Skeletal muscle tissue (tissue), 4 donors: ENCODE measurements around the gene DCAF4. TPM values are rescaled to one million over a fixed set of nuclear protein-coding genes. Genes with fewer than 3 reads are reported as not detected.
A peak's percentile ranks its signal among the peaks of the same experiment; 100 is the strongest.

Source experiments
- H3K27ac ChIP-seq: one replicate; pipeline ENCODE4 v1.7.0; 2013; ENCODE audit warnings: mild to moderate bottlenecking, low read depth, low read length, inconsistent platforms
- H3K27me3 ChIP-seq, 3 donors: one replicate each; pipeline ENCODE4 v1.7.0; 2013; ENCODE audit warnings: low read length in 3 of 3; ENCODE audit not compliant: control insufficient read depth in 3 of 3, insufficient read depth in 3 of 3
- H3K36me3 ChIP-seq, 3 donors: one replicate each; pipeline ENCODE4 v1.7.0; 2013; ENCODE audit warnings: low read length in 3 of 3; ENCODE audit not compliant: control insufficient read depth in 3 of 3, insufficient read depth in 3 of 3
- H3K4me1 ChIP-seq, 3 donors: one replicate each; pipeline ENCODE4 v1.7.0; 2013; ENCODE audit warnings: low read length in 3 of 3, mild to moderate bottlenecking in 3 of 3; ENCODE audit not compliant: control insufficient read depth in 3 of 3, insufficient read depth in 3 of 3
- H3K4me3 ChIP-seq, 3 donors: one replicate each; pipeline ENCODE4 v1.7.0; 2013; ENCODE audit warnings: low read length in 3 of 3
- H3K9ac ChIP-seq, 3 donors: one replicate each; pipeline ENCODE4 v1.7.0; 2013; ENCODE audit warnings: low read length in 3 of 3, mild to moderate bottlenecking in 3 of 3, moderate library complexity in 2 of 3, low read depth in 1 of 3
- H3K9me3 ChIP-seq, 3 donors: one replicate each; pipeline ENCODE4 v1.7.0; 2013; ENCODE audit warnings: low read length in 3 of 3; ENCODE audit not compliant: control insufficient read depth in 3 of 3
- total RNA-seq: library from RNA; depleted of rRNA; stranded (reverse); fragments of >200 nt; gene quantifications from one replicate; pipeline ENCODE4 v1.2.3, GENCODE V29; 2014
- donor health status: Osteomylitis.

Gene DCAF4
- total RNA-seq, result 11.5 TPM

DNA sequence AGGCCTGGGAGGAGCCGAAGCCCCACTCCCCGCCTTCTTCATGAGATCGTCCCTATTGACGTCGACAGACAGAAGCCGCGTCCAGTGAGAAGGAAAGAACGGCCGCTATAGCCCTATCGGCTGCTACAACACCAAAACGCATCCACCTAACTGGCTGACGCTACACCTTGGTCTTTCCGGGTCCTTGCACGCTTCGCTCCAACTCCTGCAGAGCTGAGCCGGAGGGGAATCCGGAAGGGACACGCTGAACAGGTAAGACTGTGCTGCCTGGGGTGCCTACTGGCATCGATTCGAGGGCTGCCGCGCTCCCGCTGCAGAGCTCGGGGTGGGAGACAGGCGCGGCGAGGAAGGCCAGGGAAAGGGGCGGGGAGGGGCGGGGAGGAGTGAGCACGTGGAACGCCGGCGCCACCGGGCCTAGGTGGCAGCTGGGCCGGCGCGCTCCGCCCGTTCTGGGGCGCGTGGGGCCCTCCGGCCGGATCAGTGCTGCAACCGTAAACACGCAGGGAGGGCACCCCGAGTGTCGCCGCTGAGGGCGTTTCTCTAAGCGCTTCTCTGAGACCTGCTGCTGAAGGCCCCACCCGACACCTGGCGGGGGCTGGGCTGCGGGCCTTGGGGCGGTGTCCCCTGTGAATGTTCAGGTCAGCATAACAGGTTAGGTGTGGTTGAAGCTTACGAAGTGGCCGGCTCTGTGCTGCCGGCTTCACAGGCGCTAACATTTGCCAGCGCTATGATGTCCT is at the start of gene DCAF4:
Gene DCAF4 (plus strand): TSS at position 173 of the 737 bp plus-strand sequence. CDS start 11,515 bp downstream, outside the sequence.
- peak within 1 kb of the TSS; percentile 74 to 91 (median 78) for H3K9ac ChIP-seq
- H3K27ac ChIP-seq, result peak within 1 kb of the TSS; percentile 7

DNA sequence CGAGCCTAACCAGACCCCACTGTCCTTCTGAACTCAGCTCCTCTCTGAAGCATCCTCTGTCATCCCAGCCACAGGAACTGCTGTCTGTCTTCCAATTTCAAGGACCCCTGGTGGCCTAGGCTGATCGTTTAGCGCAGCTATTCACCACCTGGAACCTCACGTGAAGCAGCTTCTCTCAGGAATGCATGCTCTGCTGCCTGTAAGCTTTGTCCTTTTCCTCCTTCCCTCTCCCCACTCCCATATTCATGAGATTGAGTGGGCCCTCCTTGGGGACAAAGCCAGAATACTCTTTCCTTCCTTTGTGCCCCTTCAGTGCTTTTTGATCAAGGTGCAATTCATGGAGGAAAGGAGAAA is 49.6 kb upstream of the DCAF4 start:
- peaks cover 13 to 31% (median 17%) of the 10 kb centered on the region in 3 donors for H3K4me1 ChIP-seq

More for the DNA sequence above, at the start of gene DCAF4:
- Histone ChIP-seq H3K27me3 (no peaks in the 10 kb centered on the region), H3K36me3 (peaks cover 0 to 3% (median 0%) of the 10 kb centered on the region in 3 donors), H3K4me1 (peaks cover 3 to 11% (median 9%) of the 10 kb centered on the region in 3 donors), H3K9me3 (no peaks in the 10 kb centered on the region), H3K4me3 (peak within 1 kb of the TSS; percentile 90 to 98 (median 97))

GRCh38 chr14:72878746-72879145 is 47.5 kb upstream of the DCAF4 start:
- H3K4me1 ChIP-seq, result peaks cover 17 to 38% (median 17%) of the 10 kb centered on the region in 3 donors
- peaks cover 0 to 4% (median 2%) of the 10 kb centered on the region in 3 donors for H3K36me3 ChIP-seq
- no peak overlapping the region for H3K9ac ChIP-seq
- no peaks in the 10 kb centered on the region for H3K9me3 ChIP-seq
- H3K4me3 ChIP-seq, result no peak overlapping the region
- no peaks in the 10 kb centered on the region for H3K27me3 ChIP-seq
- no peak overlapping the region for H3K27ac ChIP-seq

More for the DNA sequence above, 49.6 kb upstream of the DCAF4 start:
- H3K9me3 ChIP-seq, result no peaks in the 10 kb centered on the region
- no peak overlapping the region for H3K4me3 ChIP-seq
- H3K36me3 ChIP-seq, result peaks cover 0 to 4% (median 2%) of the 10 kb centered on the region in 3 donors
- no peak overlapping the region for H3K9ac ChIP-seq
- H3K27ac ChIP-seq, result no peak overlapping the region
- no peaks in the 10 kb centered on the region for H3K27me3 ChIP-seq

DNA sequence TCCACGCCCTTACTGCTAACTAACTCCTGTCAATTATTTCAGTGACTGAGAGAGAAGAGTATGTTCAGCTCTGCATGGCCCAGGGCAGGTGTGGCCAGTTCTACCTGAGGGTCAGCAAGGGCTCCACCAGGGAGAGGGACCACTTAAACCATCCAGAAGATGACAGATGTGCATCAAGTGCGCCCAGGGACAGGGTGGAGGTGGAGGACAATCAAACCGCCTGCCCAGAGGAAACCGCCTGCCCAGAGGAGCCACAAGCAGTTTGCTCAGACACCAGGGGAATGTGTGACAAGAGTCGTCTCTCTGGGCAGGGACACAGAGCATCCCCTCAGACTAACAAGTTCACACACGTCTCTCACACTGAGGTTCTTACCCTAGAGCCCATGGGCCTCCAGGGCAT is 46.8 kb upstream of the DCAF4 start:
- H3K4me3 ChIP-seq, result no peak overlapping the region
- peaks cover 0 to 4% (median 2%) of the 10 kb centered on the region in 3 donors for H3K36me3 ChIP-seq
- no peak overlapping the region for H3K9ac ChIP-seq
- H3K27me3 ChIP-seq, result no peaks in the 10 kb centered on the region
- no peak overlapping the region for H3K27ac ChIP-seq
- H3K4me1 ChIP-seq, result peaks cover 18 to 40% (median 21%) of the 10 kb centered on the region in 3 donors
- H3K9me3 ChIP-seq, result no peaks in the 10 kb centered on the region

GRCh38 chr14:72880164-72880563 is 46.1 kb upstream of the DCAF4 start:
- no peaks in the 10 kb centered on the region for H3K9me3 ChIP-seq
- peaks cover 19 to 42% (median 23%) of the 10 kb centered on the region in 3 donors for H3K4me1 ChIP-seq
- no peak overlapping the region for H3K27ac ChIP-seq
- peaks cover 0 to 4% (median 2%) of the 10 kb centered on the region in 3 donors for H3K36me3 ChIP-seq
- no peak overlapping the region for H3K4me3 ChIP-seq
- no peaks in the 10 kb centered on the region for H3K27me3 ChIP-seq
- H3K9ac ChIP-seq, result no peak overlapping the region

- Histone ChIP-seq H3K9me3 (no peaks in the 10 kb centered on the region), H3K4me1 (peaks cover 19 to 42% (median 23%) of the 10 kb centered on the region in 3 donors)
These were observed 45.4 kb upstream of the DCAF4 start for GRCh38 chr14:72880820-72881219.

GRCh38 chr14:72881543-72881942 is 44.7 kb upstream of the DCAF4 start:
- no peak overlapping the region for H3K27ac ChIP-seq
- no peaks in the 10 kb centered on the region for H3K9me3 ChIP-seq
- no peaks in the 10 kb centered on the region for H3K27me3 ChIP-seq
- peaks cover 0 to 4% (median 2%) of the 10 kb centered on the region in 3 donors for H3K36me3 ChIP-seq
- H3K4me3 ChIP-seq, result no peak overlapping the region
- H3K4me1 ChIP-seq, result peaks cover 18 to 37% (median 23%) of the 10 kb centered on the region in 3 donors
- no peak overlapping the region for H3K9ac ChIP-seq

More at GRCh38 chr14:72880820-72881219, 45.4 kb upstream of the DCAF4 start:
- Histone ChIP-seq H3K9ac (no peak overlapping the region), H3K27me3 (no peaks in the 10 kb centered on the region), H3K27ac (no peak overlapping the region), H3K4me3 (no peak overlapping the region), H3K36me3 (peaks cover 0 to 4% (median 2%) of the 10 kb centered on the region in 3 donors)

DNA sequence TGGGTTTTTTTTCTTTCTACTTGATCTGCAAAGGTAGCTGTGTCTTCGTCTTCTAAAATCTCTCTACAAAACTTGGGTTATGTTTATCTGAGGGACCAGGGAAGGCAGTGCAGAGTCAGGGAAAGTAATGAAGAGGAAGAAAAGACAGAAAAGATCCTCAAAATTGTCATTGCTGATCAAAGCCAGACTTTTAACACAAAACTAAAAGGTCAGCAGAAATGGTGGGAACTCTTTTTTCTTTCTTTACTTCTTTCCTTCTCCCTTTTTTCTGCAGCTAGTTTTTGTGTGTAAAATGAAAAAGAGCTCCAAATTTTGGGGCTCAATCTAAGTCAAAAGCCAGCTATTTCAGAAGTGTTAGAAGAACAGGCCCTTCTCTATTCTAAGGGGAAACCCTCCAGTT is 44.2 kb upstream of the DCAF4 start:
- H3K36me3 ChIP-seq, result peaks cover 0 to 4% (median 0%) of the 10 kb centered on the region in 3 donors
- H3K9ac ChIP-seq, result no peak overlapping the region
- H3K27me3 ChIP-seq, result no peaks in the 10 kb centered on the region
- H3K4me1 ChIP-seq, result peaks cover 13 to 39% (median 27%) of the 10 kb centered on the region in 3 donors
- no peak overlapping the region for H3K4me3 ChIP-seq
- no peaks in the 10 kb centered on the region for H3K9me3 ChIP-seq
- H3K27ac ChIP-seq, result no peak overlapping the region

DNA sequence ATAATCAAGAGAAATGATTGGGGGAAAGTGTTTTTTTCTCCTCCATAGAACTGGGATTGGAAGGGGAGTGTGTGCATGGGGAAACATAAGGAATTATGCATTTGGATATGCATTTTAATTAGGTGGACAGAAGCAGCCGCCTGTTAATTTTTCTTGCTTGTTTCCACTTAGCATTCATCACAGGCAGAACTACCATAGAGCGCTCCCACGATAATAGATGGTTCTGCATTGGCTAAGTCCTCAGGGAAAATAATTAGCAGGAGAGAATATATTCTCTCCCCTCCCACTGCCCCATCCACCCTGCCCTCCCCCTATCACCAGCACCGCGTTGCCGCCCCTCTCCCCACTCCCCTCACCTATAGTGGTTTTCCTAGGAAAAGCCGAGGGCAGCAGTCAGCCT is 43.8 kb upstream of the DCAF4 start:
- H3K27ac ChIP-seq, result no peak overlapping the region

DNA sequence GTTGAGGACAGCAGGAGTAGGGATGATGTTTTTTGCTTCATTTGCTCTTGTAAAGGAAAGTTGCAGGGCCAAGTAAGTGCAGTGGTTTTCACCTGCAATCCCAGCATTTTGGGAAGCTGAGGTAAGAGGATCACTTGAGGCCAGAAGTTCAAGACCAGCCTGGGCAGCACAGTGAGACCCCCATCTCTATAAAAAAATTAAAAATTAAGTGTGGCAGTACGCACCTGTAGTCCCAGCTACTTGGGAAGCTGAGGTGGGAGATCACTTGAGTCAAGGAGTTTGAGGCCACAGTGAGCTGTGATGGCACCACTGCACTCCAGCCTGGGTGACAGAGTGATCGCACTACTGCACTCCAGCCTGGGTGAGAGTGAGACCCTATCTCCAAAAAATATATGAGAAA is 43.2 kb upstream of the DCAF4 start:
- Histone ChIP-seq H3K4me1 (peaks cover 6 to 36% (median 28%) of the 10 kb centered on the region in 3 donors), H3K4me3 (no peak overlapping the region), H3K27me3 (no peaks in the 10 kb centered on the region), H3K36me3 (peaks cover 0 to under 1% (median 0%) of the 10 kb centered on the region in 3 donors), H3K27ac (no peak overlapping the region), H3K9ac (no peak overlapping the region), H3K9me3 (no peaks in the 10 kb centered on the region)

More for the DNA sequence above, 43.8 kb upstream of the DCAF4 start:
- H3K9me3 ChIP-seq, result no peaks in the 10 kb centered on the region
- no peaks in the 10 kb centered on the region for H3K27me3 ChIP-seq
- no peak overlapping the region for H3K4me3 ChIP-seq
- H3K36me3 ChIP-seq, result peaks cover 0 to 4% (median 0%) of the 10 kb centered on the region in 3 donors
- H3K9ac ChIP-seq, result no peak overlapping the region
- peaks cover 10 to 42% (median 28%) of the 10 kb centered on the region in 3 donors for H3K4me1 ChIP-seq
